GM19395 (cell line): ENCODE results near the gene DNAJC3.
"Not testable (repeated sequence)": the region's sequence is repeated elsewhere in the genome, so short reads cannot be mapped to it uniquely, and the experiment has no call there.

ENCODE experiments used
- ATAC-seq: cut with Tn5 transposase; IDR thresholded peaks from one replicate; pipeline ENCODE4 v1.9.1; 2021; ENCODE audit warnings: mild to moderate bottlenecking, moderate library complexity; ENCODE audit not compliant: unreplicated experiment

The DNAJC3 gene

GRCh38 chr13:95667235-95667634 lies 9.7 kb upstream of the DNAJC3 start:
- not testable (repeated sequence) for ATAC-seq

- ATAC-seq, result no peak
These were observed 5.3 kb upstream of the DNAJC3 start for GRCh38 chr13:95671597-95671996.

GRCh38 chr13:95676105-95676761 lies 706 bp upstream of the DNAJC3 start:
- ATAC-seq, result peak; percentile 29

- ATAC-seq, result no peak
These were observed 776 bp downstream of the DNAJC3 start for GRCh38 chr13:95677564-95678266.

- no peak for ATAC-seq
These were observed 2.0 kb downstream of the DNAJC3 start for GRCh38 chr13:95678967-95679366.

GRCh38 chr13:95679722-95680121 lies 2.8 kb downstream of the DNAJC3 start:
- no peak for ATAC-seq

- no peak for ATAC-seq
These were observed 7.5 kb downstream of the DNAJC3 start for GRCh38 chr13:95684418-95684817.

GRCh38 chr13:95684960-95685359 lies 8.0 kb downstream of the DNAJC3 start:
- not testable (repeated sequence) for ATAC-seq

- ATAC-seq, result no peak
These were observed 12.6 kb downstream of the DNAJC3 start for GRCh38 chr13:95689582-95689926.

- not testable (repeated sequence) for ATAC-seq
These were observed 14.0 kb downstream of the DNAJC3 start for GRCh38 chr13:95690986-95691385.

- ATAC-seq, result no peak
These were observed 20.2 kb downstream of the DNAJC3 start for GRCh38 chr13:95697052-95697680.

- ATAC-seq, result no peak
These were observed 21.3 kb downstream of the DNAJC3 start for GRCh38 chr13:95698047-95698749.

- ATAC-seq, result no peak
These were observed 26.6 kb downstream of the DNAJC3 start for GRCh38 chr13:95703576-95703975.

- ATAC-seq, result no peak
These were observed 27.6 kb downstream of the DNAJC3 start for GRCh38 chr13:95704510-95704909.

GRCh38 chr13:95706356-95706755 lies 29.4 kb downstream of the DNAJC3 start:
- ATAC-seq, result no peak

- ATAC-seq, result peak; percentile 45
These were observed 30.1 kb downstream of the DNAJC3 start for GRCh38 chr13:95707035-95707434.

- ATAC-seq, result peak; percentile 50
These were observed 30.8 kb downstream of the DNAJC3 start for GRCh38 chr13:95707442-95708390.

GRCh38 chr13:95708391-95708774 lies 31.4 kb downstream of the DNAJC3 start:
- ATAC-seq, result no peak

GRCh38 chr13:95708811-95709500 lies 32.0 kb downstream of the DNAJC3 start:
- ATAC-seq, result no peak

GRCh38 chr13:95710313-95710712 lies 33.4 kb downstream of the DNAJC3 start:
- no peak for ATAC-seq
